Central memory CD4-positive, alpha-beta T cell (primary cell): ENCODE results near the gene FLVCR2.
"Not testable (repeated sequence)": the region's sequence is repeated elsewhere in the genome, so short reads cannot be mapped to it uniquely, and the experiment has no call there.

Experiments
- DNase-seq: peaks from one replicate; pipeline ENCODE4 v3.0.0; 2022

Gene FLVCR2

DNA sequence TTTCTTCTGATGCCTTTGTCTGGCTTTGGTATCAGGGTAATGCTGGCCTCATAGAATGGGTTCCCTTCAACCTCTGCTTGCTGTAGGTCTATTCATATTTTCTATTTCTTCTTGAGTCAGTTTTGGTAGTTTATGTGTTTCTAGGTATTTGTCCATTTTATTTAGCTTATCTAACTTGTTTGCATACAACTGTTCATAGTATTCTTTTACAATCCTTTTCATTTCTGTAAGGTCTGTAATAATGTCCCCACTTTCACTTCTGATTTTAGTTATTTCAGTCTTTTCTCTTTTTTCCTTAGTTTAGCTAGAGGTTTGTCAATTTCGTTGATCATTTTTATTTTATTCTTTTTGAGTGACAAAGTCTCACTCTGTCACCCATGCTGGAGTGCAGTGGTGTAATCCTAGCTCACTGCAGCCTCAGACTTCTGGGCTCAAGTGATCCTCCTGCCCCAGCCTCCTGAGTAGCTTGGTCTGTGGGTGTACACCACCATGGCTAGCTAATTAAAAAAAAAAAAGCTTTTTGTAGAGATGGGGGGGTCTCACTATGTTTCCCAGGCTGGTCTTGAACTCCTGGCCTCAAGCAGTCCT, 94.3 kb downstream of the FLVCR2 start:
- DNase-seq = no peak

DNA sequence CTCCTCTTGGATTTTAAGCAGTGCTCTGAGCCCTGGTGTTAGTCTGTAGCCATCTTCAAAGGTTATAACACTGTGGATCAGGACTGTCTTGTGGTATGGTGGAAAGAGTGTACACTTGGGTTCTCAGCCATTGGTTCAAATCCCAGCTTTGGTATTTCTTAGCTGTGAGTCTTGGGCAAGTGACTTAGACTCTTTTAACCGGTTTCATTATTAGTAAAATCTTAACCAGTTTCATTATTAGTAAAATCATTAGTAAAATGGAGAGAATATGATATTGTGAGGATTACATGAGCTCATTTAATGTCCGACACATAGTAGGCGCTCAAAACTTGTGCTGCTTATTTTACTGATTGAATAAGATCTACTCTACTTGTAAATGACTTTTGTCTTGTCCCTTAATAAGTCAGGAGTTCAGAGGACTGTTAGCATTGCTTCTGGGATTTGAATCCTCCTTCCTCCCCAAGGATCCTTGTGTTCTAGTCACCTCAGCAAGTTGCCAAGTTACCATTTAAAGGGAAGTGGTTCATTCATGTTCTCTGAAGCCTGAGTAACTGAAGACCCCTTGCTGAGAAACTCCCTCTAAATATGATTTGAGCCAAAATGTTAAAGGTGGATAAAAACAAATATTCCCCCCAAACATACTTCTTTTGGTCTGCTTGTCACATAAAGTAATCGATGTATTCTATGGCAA, 95.1 kb downstream of the FLVCR2 start:
- DNase-seq = no peak

GRCh38 chr14:75675265-75675960, 97.0 kb downstream of the FLVCR2 start:
- no peak for DNase-seq

- no peak for DNase-seq
Measured at GRCh38 chr14:75685910-75686309, 107.5 kb downstream of the FLVCR2 start.

- DNase-seq = no peak
Measured at GRCh38 chr14:75689012-75689411, 110.6 kb downstream of the FLVCR2 start.

DNA sequence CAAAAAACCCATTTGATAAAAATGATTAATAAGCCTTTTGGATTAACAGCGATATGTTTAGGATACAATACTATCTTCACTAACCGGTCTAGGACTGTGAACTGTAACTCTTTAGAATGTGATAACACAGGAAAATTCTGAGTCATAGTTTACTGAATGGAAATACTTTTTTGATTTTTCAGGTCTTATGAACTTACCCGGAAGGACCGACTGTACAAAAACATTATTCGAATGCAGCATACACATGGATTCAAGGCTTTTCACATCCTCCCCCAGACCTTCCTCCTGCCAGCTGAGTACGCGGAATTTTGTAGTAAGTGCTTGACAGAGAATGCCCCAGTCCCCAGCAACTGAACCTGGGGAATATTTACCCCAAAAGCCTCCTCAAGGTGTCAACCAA, 111.6 kb downstream of the FLVCR2 start:
- no peak for DNase-seq

DNA sequence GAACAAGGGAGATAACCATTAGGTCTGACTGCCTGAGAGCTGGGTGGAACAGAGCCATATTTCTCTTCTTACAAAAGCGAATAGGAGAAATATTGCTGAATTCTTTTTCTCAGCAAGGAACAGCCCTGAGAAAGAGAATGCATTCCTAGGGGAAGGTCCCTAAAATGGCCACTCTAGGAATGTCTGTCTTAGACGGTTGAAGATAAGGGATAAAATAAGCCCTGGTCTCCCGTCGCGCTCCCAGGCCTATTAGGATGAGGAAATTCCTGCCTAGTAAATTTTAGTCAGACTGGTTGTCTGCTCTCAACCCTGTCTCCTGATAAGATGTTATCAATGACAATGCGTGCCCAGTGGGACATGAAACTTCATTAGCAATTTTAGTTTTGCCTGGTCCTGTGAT, 116.6 kb downstream of the FLVCR2 start:
- DNase-seq = not testable (repeated sequence)

- DNase-seq = no peak
Measured at GRCh38 chr14:75697386-75697785, 119.0 kb downstream of the FLVCR2 start.
